ENCODE results near the gene TRIL.

DNA sequence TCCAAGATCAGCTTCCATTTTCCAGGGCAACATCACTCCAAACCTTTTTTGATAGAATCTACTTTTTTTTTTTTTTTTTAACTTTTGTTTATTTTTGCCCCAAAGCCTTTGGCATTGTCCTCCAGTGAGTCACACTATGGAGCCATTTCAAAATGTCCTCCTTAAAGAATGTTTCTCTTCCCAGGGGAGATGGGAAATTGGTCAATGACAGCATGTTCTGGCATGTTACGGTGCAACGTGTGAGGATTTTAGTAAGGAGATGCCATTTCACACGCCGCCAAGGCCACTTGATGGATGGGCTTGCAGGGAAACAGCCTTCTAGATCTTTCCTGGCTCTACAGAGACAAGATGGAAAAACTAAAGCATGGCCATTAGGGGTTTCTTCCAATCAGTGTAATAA lies 30.7 kb upstream of the TRIL start:
- TF ChIP-seq, protein P1, sequence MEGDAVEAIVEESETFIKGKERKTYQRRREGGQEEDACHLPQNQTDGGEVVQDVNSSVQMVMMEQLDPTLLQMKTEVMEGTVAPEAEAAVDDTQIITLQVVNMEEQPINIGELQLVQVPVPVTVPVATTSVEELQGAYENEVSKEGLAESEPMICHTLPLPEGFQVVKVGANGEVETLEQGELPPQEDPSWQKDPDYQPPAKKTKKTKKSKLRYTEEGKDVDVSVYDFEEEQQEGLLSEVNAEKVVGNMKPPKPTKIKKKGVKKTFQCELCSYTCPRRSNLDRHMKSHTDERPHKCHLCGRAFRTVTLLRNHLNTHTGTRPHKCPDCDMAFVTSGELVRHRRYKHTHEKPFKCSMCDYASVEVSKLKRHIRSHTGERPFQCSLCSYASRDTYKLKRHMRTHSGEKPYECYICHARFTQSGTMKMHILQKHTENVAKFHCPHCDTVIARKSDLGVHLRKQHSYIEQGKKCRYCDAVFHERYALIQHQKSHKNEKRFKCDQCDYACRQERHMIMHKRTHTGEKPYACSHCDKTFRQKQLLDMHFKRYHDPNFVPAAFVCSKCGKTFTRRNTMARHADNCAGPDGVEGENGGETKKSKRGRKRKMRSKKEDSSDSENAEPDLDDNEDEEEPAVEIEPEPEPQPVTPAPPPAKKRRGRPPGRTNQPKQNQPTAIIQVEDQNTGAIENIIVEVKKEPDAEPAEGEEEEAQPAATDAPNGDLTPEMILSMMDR (conservative IDR thresholded peaks at IDR 0.05): no peak
- TF ChIP-seq ZFX (IDR thresholded peaks at IDR 0.05): no peak

All from C4-2B (cell line).